HCT116 (cell line): ENCODE results near the gene PATL2. TPM values are rescaled to one million over a fixed set of nuclear protein-coding genes. Genes with fewer than 3 reads are reported as not detected.

ENCODE experiments used
- ATAC-seq: fragments of 200-7000 bp; cut with Tn5 transposase; 2 replicates; pipeline ENCODE4 v1.9.1; 2020; ENCODE audit warnings: mild to moderate bottlenecking, moderate library complexity
- BruUV-seq: library from RNA; stranded (reverse); fragments of 400-500 nt; replicated peaks from 2 replicates; lab custom pipeline; 2021; lab: Mats Ljungman, UMichigan
- CTCF ChIA-PET: fragments of 300-600 bp; sonication (Branson Sonifier 250); formaldehyde crosslinking; loops from one replicate; lab custom pipeline; 2021; ENCODE audit warnings: antibody characterized with exemption; lab: Charles Lee
- POLR2A ChIA-PET: fragments of 300-600, 350-600 bp; sonication (Branson Sonifier 250); formaldehyde crosslinking; loops from one replicate; lab custom pipeline; 2021; ENCODE audit warnings: antibody characterized with exemption; lab: Charles Lee
- RAD21 ChIA-PET, 2 experiments: fragments of 300-600 bp; sonication (Branson Sonifier 250); formaldehyde crosslinking; loops; one replicate each; lab custom pipeline; 2023; ENCODE audit warnings: low total read pairs in 2 of 2; ENCODE audit not compliant: uncharacterized antibody in 2 of 2, unreplicated experiment in 2 of 2, low non-redundant PET in 1 of 2; lab: Charles Lee
- DNase-seq: peaks from one replicate; pipeline ENCODE4 v3.0.0-alpha.2; 2010; ENCODE audit warnings: low read depth, low spot score
- H2AFZ ChIP-seq: fragments of 200-600 bp; shearing (Covaris generic), sonication (generic); 2 replicates; pipeline ENCODE4 v1.6.1; 2017; ENCODE audit warnings: low read depth, mixed run types, mixed read lengths, antibody characterized with exemption, low read length; ENCODE audit not compliant: poor library complexity, severe bottlenecking
- H3K27ac ChIP-seq: 2 replicates; pipeline ENCODE4 v1.5.1; 2012; ENCODE audit warnings: low read depth, low read length
- H3K27me3 ChIP-seq: fragments of 200-600 bp; sonication (generic); 2 replicates; pipeline ENCODE4 v1.6.1; 2016; ENCODE audit warnings: mixed run types, low read length, mixed read lengths; ENCODE audit not compliant: insufficient read depth
- H3K36me3 ChIP-seq, 2 experiments: fragments of 200-500 bp in 1 of 2; fragments of 200-600 bp in 1 of 2; sonication (Bioruptor generic) in 1 of 2; sonication (generic) in 1 of 2; 2 replicates each; pipeline versions ENCODE4 v1.5.1 to v1.6.1; 2014 to 2016; ENCODE audit warnings: low read length in 2 of 2, inconsistent platforms in 1 of 2, mixed read lengths in 1 of 2, mixed run types in 1 of 2; ENCODE audit not compliant: insufficient read depth in 2 of 2, control insufficient read depth in 1 of 2
- H3K4me1 ChIP-seq, 2 experiments: fragments of 200-600 bp in 1 of 2; sonication (generic) in 1 of 2; 2 replicates each; pipeline versions ENCODE4 v1.5.1 to v1.6.1; 2012 to 2017; ENCODE audit warnings: low read length in 2 of 2, inconsistent platforms in 1 of 2, mild to moderate bottlenecking in 1 of 2, mixed read lengths in 1 of 2, mixed run types in 1 of 2, moderate library complexity in 1 of 2; ENCODE audit not compliant: insufficient read depth in 2 of 2, control insufficient read depth in 1 of 2
- H3K4me2 ChIP-seq: fragments of 200-600 bp; sonication (generic); 2 replicates; pipeline ENCODE4 v1.6.1; 2017; ENCODE audit warnings: mixed run types, low read length, mixed read lengths
- H3K4me3 ChIP-seq, 2 experiments: fragments of 200-600 bp in 1 of 2; sonication (generic) in 1 of 2; replicated peaks in 1 of 2; 2 replicates each; pipeline ENCODE4 v1.5.1; 2011 to 2016; ENCODE audit warnings: low read length in 2 of 2, control low read depth in 1 of 2, low read depth in 1 of 2, mild to moderate bottlenecking in 1 of 2, mixed read lengths in 1 of 2, mixed run types in 1 of 2
- H3K79me2 ChIP-seq: fragments of 200-600 bp; sonication (generic); 2 replicates; pipeline ENCODE4 v1.6.1; 2017; ENCODE audit warnings: mild to moderate bottlenecking, mixed run types, low read length, moderate library complexity, mixed read lengths; ENCODE audit not compliant: insufficient read depth
- H3K9ac ChIP-seq: fragments of 200-600 bp; sonication (generic); 2 replicates; pipeline ENCODE4 v1.6.1; 2016; ENCODE audit warnings: low read length, mixed read lengths
- H3K9me2 ChIP-seq: fragments of 200-600 bp; sonication (generic), shearing (Covaris generic); 2 replicates; pipeline ENCODE4 v1.6.1; 2017; ENCODE audit warnings: mixed run types, mild to moderate bottlenecking, moderate library complexity; ENCODE audit not compliant: insufficient read depth
- H3K9me3 ChIP-seq, 2 experiments: fragments of 200-500 bp in 1 of 2; fragments of 200-600 bp in 1 of 2; sonication (Bioruptor generic) in 1 of 2; sonication (generic) in 1 of 2; 2 replicates each; pipeline ENCODE4 v1.6.1; 2014 to 2017; ENCODE audit warnings: low read length in 2 of 2, mixed read lengths in 2 of 2, inconsistent platforms in 1 of 2, low read depth in 1 of 2, mild to moderate bottlenecking in 1 of 2, mixed run types in 1 of 2, moderate library complexity in 1 of 2; ENCODE audit not compliant: control insufficient read depth in 1 of 2, insufficient read depth in 1 of 2
- H4K20me1 ChIP-seq: fragments of 200-600 bp; sonication (generic), shearing (Covaris generic); 2 replicates; pipeline ENCODE4 v1.6.1; 2017; ENCODE audit warnings: mixed run types, mild to moderate bottlenecking, moderate library complexity; ENCODE audit not compliant: insufficient read depth
- EGR1 ChIP-seq: IDR thresholded peaks from 2 replicates; pipeline ENCODE4 v1.6.1; 2012; ENCODE audit warnings: low read depth
- EZH2 ChIP-seq: fragments of 200-600 bp; sonication (generic); IDR thresholded peaks from 2 replicates; pipeline ENCODE4 v1.6.1; 2017; ENCODE audit warnings: antibody characterized with exemption, mixed run types
- EZH2phosphoT487 ChIP-seq: fragments of 200-600 bp; IDR thresholded peaks from 2 replicates; pipeline ENCODE4 v1.6.1; 2018; ENCODE audit warnings: antibody characterized with exemption, borderline replicate concordance
- REST ChIP-seq: IDR thresholded peaks from 2 replicates; pipeline ENCODE4 v1.6.1; 2012; ENCODE audit warnings: low read depth
- YY1 ChIP-seq: IDR thresholded peaks from 2 replicates; pipeline ENCODE4 v1.6.1; 2011; ENCODE audit warnings: low read length, low read depth, moderate library complexity, mild to moderate bottlenecking; ENCODE audit not compliant: insufficient replicate concordance; ENCODE audit errors: extremely low read depth
- intact Hi-C: fragments of 100-400 bp; cut with micrococcal nuclease; formaldehyde crosslinking; loops from 2 replicates; pipeline ENCODE4 v1.10.0; 2022
- total RNA-seq: library from RNA; stranded (reverse); gene quantifications from one replicate; pipeline ENCODE4 v1.2.1, GENCODE V29; 2021; ENCODE audit not compliant: unreplicated experiment

PATL2 gene
- total RNA-seq, 1 experiment from 2014 or later, result 1.2 TPM

GRCh38 chr15:44616974-44617373 lies 94.1 kb downstream of the PATL2 start:
- peaks cover 17 to 22% of the 10 kb centered on the region in 2 experiments; a peak in 3 of 4 replicates for H3K36me3 ChIP-seq
- intact Hi-C loops, result no loop called here
- H3K9me2 ChIP-seq, result no peaks in the 10 kb centered on the region
- no peak overlapping the region for H3K4me3 ChIP-seq
- RAD21 ChIA-PET, result no interaction called here
- CTCF ChIA-PET, result no interaction called here
- H3K4me2 ChIP-seq, result no peak overlapping the region
- no peaks in the 10 kb centered on the region for H4K20me1 ChIP-seq
- no peaks in the 10 kb centered on the region for H3K79me2 ChIP-seq
- no peaks in the 10 kb centered on the region for H3K27me3 ChIP-seq
- BruUV-seq, result no TSS peak
- H3K9me3 ChIP-seq, result no peaks in the 10 kb centered on the region
- no peaks in the 10 kb centered on the region for H3K4me1 ChIP-seq
- no peak overlapping the region for H2AFZ ChIP-seq
- POLR2A ChIA-PET, result no interaction called here
- no peak for TF ChIP-seq EZH2
- no peak for TF ChIP-seq EZH2phosphoT487
- no peak for TF ChIP-seq YY1
- TF ChIP-seq REST, result no peak
- no peak for TF ChIP-seq EGR1
- ATAC-seq (no peak), DNase-seq (no peak)
- H3K9ac ChIP-seq, result no peak overlapping the region
- no peak overlapping the region for H3K27ac ChIP-seq

Other genes starting within 250 kb of the PATL2 start
- gene EIF3J, start 174.2 kb downstream of the PATL2 start, total RNA-seq, result 68.6 TPM
- 34.8 TPM for gene SPG11, start 47.7 kb downstream of the PATL2 start, total RNA-seq
- 388 TPM for gene B2M, start 194 bp upstream of the PATL2 start, total RNA-seq
- gene TRIM69, start 25.2 kb upstream of the PATL2 start, total RNA-seq, result 13.0 TPM
- gene TERB2, start 245.4 kb upstream of the PATL2 start, total RNA-seq, result not detected